Suprapubic skin (tissue), 4 donors: ENCODE measurements around the gene TMEM184C.

Source experiments
- CTCF ChIP-seq, 2 donors: fragments of 200-600 bp in 1 of 2; fragments of 450-650 bp in 1 of 2; sonication (generic) in 1 of 2; IDR thresholded peaks; one replicate each; pipeline ENCODE4 v1.5.1; 2016 to 2019; ENCODE audit warnings: antibody characterized with exemption in 2 of 2, mild to moderate bottlenecking in 1 of 2, moderate library complexity in 1 of 2
- POLR2A ChIP-seq, 2 donors: fragments of 450-650 bp; IDR thresholded peaks; one replicate each; pipeline ENCODE4 v1.6.1; 2017; ENCODE audit warnings: antibody characterized with exemption in 2 of 2, mild to moderate bottlenecking in 2 of 2, moderate library complexity in 2 of 2
- POLR2AphosphoS5 ChIP-seq, 3 donors: sonication (generic); formaldehyde crosslinking; IDR thresholded peaks; one replicate each; pipeline ENCODE4 v1.6.1; 2017; ENCODE audit warnings: antibody characterized with exemption in 3 of 3

DNA sequence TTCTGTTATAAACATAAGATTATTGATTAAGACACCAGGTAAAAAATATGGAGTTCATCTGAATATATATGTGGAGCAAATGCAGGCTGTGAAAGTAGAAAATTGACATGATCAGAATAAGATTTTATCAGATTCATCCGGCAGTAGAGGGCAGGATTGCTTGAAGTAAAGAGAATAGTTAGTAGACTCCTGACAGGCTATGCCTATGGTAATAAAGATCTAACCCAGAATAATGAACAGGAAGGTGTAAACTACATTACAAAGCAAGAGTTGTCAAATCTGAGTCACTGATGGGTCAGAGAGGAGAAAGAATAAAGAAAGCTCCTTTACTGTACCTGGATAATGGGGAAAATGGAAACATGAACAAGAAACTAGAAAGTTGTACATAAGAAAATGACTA is 20.8 kb upstream of the TMEM184C start:
- TF ChIP-seq CTCF (IDR thresholded peaks at IDR 0.05), result no peak
- TF ChIP-seq POLR2A (IDR thresholded peaks at IDR 0.05), result no peak
- TF ChIP-seq POLR2AphosphoS5 (IDR thresholded peaks at IDR 0.05), result no peak
